ENCODE results near the gene FKBP2.

The FKBP2 gene

GRCh38 chr11:64264371-64264852, 23.5 kb downstream of the FKBP2 start:
- no peak for DNase-seq (ENCODE audit: low read depth)

- no peak for DNase-seq (ENCODE audit: low read depth)
Measured at GRCh38 chr11:64265176-64266160, 24.6 kb downstream of the FKBP2 start.

- no peak for DNase-seq (ENCODE audit: low read depth)
Measured at GRCh38 chr11:64266339-64266738, 25.4 kb downstream of the FKBP2 start.

- DNase-seq (ENCODE audit: low read depth), result no peak
Measured at GRCh38 chr11:64267207-64267945, 26.5 kb downstream of the FKBP2 start.

GRCh38 chr11:64268025-64268892, 27.4 kb downstream of the FKBP2 start:
- no peak for DNase-seq (ENCODE audit: low read depth)

GRCh38 chr11:64268893-64269539, 28.1 kb downstream of the FKBP2 start:
- DNase-seq (ENCODE audit: low read depth), result no peak

GRCh38 chr11:64269540-64270220, 28.8 kb downstream of the FKBP2 start:
- DNase-seq (ENCODE audit: low read depth), result peak; percentile 96

- no peak for DNase-seq (ENCODE audit: low read depth)
Measured at GRCh38 chr11:64275031-64275800, 34.3 kb downstream of the FKBP2 start.

- DNase-seq (ENCODE audit: low read depth), result no peak
Measured at GRCh38 chr11:64275841-64276240, 34.9 kb downstream of the FKBP2 start.

- no peak for DNase-seq (ENCODE audit: low read depth)
Measured at GRCh38 chr11:64276653-64277431, 35.9 kb downstream of the FKBP2 start.

- no peak for DNase-seq (ENCODE audit: low read depth)
Measured at GRCh38 chr11:64278576-64279190, 37.8 kb downstream of the FKBP2 start.

GRCh38 chr11:64281957-64282770, 41.3 kb downstream of the FKBP2 start:
- no peak for DNase-seq (ENCODE audit: low read depth)

- no peak for DNase-seq (ENCODE audit: low read depth)
Measured at GRCh38 chr11:64283092-64283491, 42.2 kb downstream of the FKBP2 start.

- DNase-seq (ENCODE audit: low read depth), result peak; percentile 91
Measured at GRCh38 chr11:64284048-64284961, 43.4 kb downstream of the FKBP2 start, which contains the start of gene BAD. BAD (minus strand) TSS chr11:64284665; CDS start chr11:64284368, 297 bp downstream.

GRCh38 chr11:64284962-64285884, 44.3 kb downstream of the FKBP2 start, which contains the start of gene GPR137:
GPR137 (plus strand) TSS chr11:64285848; CDS start chr11:64286525, 677 bp downstream.
- peak; percentile 84 for DNase-seq (ENCODE audit: low read depth)

All from T follicular helper cell (primary cell).